GM12878 (cell line): ENCODE measurements around the gene FNDC3B. TPM values are rescaled to one million over a fixed set of nuclear protein-coding genes. Genes with fewer than 3 reads are reported as not detected.

ENCODE experiments used
- MAX ChIP-seq: IDR thresholded peaks from 2 replicates; pipeline ENCODE4 v1.6.1; 2012; ENCODE audit warnings: low read depth, low read length, improper control_type of control experiment
- SIN3A ChIP-seq: IDR thresholded peaks from 2 replicates; pipeline ENCODE4 v1.6.1; 2012; ENCODE audit warnings: low read depth, low read length, improper control_type of control experiment
- SMC3 ChIP-seq: IDR thresholded peaks from 2 replicates; pipeline ENCODE4 v1.6.1; 2011; ENCODE audit warnings: low read length, improper control_type of control experiment, borderline replicate concordance
- TCF7 ChIP-seq: IDR thresholded peaks from 2 replicates; pipeline ENCODE4 v1.6.1; 2014; ENCODE audit warnings: antibody characterized with exemption, borderline replicate concordance
- ZNF687 ChIP-seq: fragments of 450-650 bp; IDR thresholded peaks from 2 replicates; pipeline ENCODE4 v1.6.1; 2017; ENCODE audit warnings: mild to moderate bottlenecking, moderate library complexity
- polyA plus RNA-seq, 11 experiments: library from polyadenylated mRNA; depleted of rRNA in 4 of 11; unstranded in 6 of 11; stranded (reverse) in 5 of 11; fragments of >200 nt; fragmentation: Nextera tagmentation in 4 of 11; fragmentation: Illumina TruSeq in 1 of 11; extraction: Ambion mirVana in 4 of 11; extraction: Trizol in 1 of 11; gene quantifications; 1 replicate in 1 of 11; 2 replicates in 10 of 11; pipeline versions ENCODE4 v1.2.1 to v1.2.3, GENCODE V29; 2011 to 2016; ENCODE audit warnings: inconsistent platforms in 2 of 11, missing spikeins in 2 of 11, low read depth in 1 of 11
- total RNA-seq, 4 experiments: library from RNA; depleted of rRNA in 3 of 4; stranded (reverse); fragments of >200 nt in 3 of 4; fragmentation: Illumina TruSeq in 1 of 4; extraction: Trizol in 1 of 4; gene quantifications; 2 replicates each; pipeline versions ENCODE4 v1.2.1 to v1.2.3, GENCODE V29; 2013 to 2021
- TF ChIP-seq, protein P1 (sequence below): fragments of 450-650 bp; IDR thresholded peaks from 2 replicates; pipeline ENCODE4 v1.6.1; 2017; ENCODE audit warnings: mild to moderate bottlenecking, low read depth, inconsistent platforms; ENCODE audit not compliant: poor library complexity, severe bottlenecking

FNDC3B gene
- total and polyA plus RNA-seq, 10 of the 15 experiments (the other 5 are each of a cell fraction or from before 2014, with no cell fraction given): 7.9 to 35.0 (median 18.5) TPM

DNA sequence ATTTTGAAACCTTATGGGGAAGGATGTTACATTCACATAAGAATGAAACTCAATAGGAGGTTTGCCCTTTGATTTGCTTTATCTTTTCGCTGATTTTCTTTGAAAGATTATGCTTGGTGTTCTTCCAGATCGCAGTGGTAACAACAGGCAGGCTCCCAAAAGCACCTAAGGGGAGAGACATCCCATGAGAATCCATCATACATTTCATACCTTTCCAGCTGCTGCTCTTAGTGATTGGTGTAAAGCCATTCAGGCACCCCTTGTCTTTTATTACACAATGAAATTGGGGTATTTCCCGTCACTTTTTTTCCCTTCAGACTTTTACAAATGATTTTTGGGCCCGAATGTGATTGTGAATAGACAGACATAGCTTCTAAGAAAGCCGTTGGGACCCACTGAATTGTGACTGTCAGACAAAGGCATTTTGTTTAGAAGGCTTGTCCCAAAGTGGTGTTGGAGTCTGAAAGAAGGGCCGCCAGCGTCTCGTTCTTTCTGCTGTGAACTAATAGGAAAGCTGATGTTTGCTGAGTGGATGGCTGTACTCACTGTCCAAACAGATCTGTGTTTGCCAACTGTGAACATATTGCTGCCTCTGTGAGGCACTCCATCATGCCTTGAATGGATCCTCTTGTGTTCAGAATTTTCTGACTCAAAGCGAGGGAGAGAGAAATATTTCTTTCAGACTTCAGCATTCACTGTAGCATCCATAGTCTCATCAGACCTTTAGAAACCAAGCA is 164.3 kb downstream of the FNDC3B start (continued):
- no peak for TF ChIP-seq ZNF687
- no peak for TF ChIP-seq TCF7
- TF ChIP-seq SIN3A: no peak
- no peak for TF ChIP-seq MAX
- no peak for TF ChIP-seq SMC3
- TF ChIP-seq, protein P1, sequence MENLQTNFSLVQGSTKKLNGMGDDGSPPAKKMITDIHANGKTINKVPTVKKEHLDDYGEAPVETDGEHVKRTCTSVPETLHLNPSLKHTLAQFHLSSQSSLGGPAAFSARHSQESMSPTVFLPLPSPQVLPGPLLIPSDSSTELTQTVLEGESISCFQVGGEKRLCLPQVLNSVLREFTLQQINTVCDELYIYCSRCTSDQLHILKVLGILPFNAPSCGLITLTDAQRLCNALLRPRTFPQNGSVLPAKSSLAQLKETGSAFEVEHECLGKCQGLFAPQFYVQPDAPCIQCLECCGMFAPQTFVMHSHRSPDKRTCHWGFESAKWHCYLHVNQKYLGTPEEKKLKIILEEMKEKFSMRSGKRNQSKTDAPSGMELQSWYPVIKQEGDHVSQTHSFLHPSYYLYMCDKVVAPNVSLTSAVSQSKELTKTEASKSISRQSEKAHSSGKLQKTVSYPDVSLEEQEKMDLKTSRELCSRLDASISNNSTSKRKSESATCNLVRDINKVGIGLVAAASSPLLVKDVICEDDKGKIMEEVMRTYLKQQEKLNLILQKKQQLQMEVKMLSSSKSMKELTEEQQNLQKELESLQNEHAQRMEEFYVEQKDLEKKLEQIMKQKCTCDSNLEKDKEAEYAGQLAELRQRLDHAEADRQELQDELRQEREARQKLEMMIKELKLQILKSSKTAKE: no peak
